Jurkat, Clone E6-1 (cell line): ENCODE measurements around the gene MLANA.
"Not testable (repeated sequence)": the region's sequence is repeated elsewhere in the genome, so short reads cannot be mapped to it uniquely, and the experiment has no call there.

Experiments used
- DNase-seq: peaks from one replicate; pipeline ENCODE4 v3.0.0-alpha.2; 2011; ENCODE audit warnings: low read depth, low spot score
- H3K4me3 ChIP-seq: 2 replicates; pipeline ENCODE4 v1.5.1; 2011; ENCODE audit warnings: mild to moderate bottlenecking, low read length, control low read depth, moderate library complexity

Gene MLANA

GRCh38 chr9:5866685-5867084 is 24.0 kb upstream of the MLANA start:
- no peak for DNase-seq

GRCh38 chr9:5868235-5868634 is 22.5 kb upstream of the MLANA start:
- no peak for DNase-seq
- no peak overlapping the region for H3K4me3 ChIP-seq

More at GRCh38 chr9:5866685-5867084, 24.0 kb upstream of the MLANA start:
- no peak overlapping the region for H3K4me3 ChIP-seq

GRCh38 chr9:5869315-5870019 is 21.2 kb upstream of the MLANA start:
- no peak overlapping the region for H3K4me3 ChIP-seq
- DNase-seq: peak; percentile 23

GRCh38 chr9:5870020-5870339 is 20.7 kb upstream of the MLANA start:
- DNase-seq: no peak
- H3K4me3 ChIP-seq: no peak overlapping the region

GRCh38 chr9:5870691-5871090 is 20.0 kb upstream of the MLANA start:
- H3K4me3 ChIP-seq: no peak overlapping the region
- no peak for DNase-seq

- DNase-seq: no peak
Measured at GRCh38 chr9:5871785-5872184, 18.9 kb upstream of the MLANA start.

GRCh38 chr9:5872511-5872910 is 18.2 kb upstream of the MLANA start:
- no peak overlapping the region for H3K4me3 ChIP-seq
- no peak for DNase-seq

More at GRCh38 chr9:5871785-5872184, 18.9 kb upstream of the MLANA start:
- no peak overlapping the region for H3K4me3 ChIP-seq

- no peak overlapping the region for H3K4me3 ChIP-seq
- DNase-seq: no peak
Measured at GRCh38 chr9:5873439-5873838, 17.2 kb upstream of the MLANA start.

GRCh38 chr9:5874048-5874447 is 16.6 kb upstream of the MLANA start:
- no peak for DNase-seq
- no peak overlapping the region for H3K4me3 ChIP-seq

- no peak for DNase-seq
- no peak overlapping the region for H3K4me3 ChIP-seq
Measured at GRCh38 chr9:5876026-5876425, 14.7 kb upstream of the MLANA start.

GRCh38 chr9:5876711-5877110 is 14.0 kb upstream of the MLANA start:
- DNase-seq: no peak

GRCh38 chr9:5879419-5880181 is 11.1 kb upstream of the MLANA start:
- no peak for DNase-seq
- no peak overlapping the region for H3K4me3 ChIP-seq

More at GRCh38 chr9:5876711-5877110, 14.0 kb upstream of the MLANA start:
- H3K4me3 ChIP-seq: no peak overlapping the region

GRCh38 chr9:5882244-5883012 is 8.3 kb upstream of the MLANA start:
- not testable (repeated sequence) for H3K4me3 ChIP-seq, DNase-seq

- H3K4me3 ChIP-seq: no peak overlapping the region
Measured at GRCh38 chr9:5884191-5884590, 6.5 kb upstream of the MLANA start.

GRCh38 chr9:5886114-5886939 is 4.4 kb upstream of the MLANA start:
- no peak overlapping the region for H3K4me3 ChIP-seq

More at GRCh38 chr9:5884191-5884590, 6.5 kb upstream of the MLANA start:
- no peak for DNase-seq

GRCh38 chr9:5892456-5893133 is 1.9 kb downstream of the MLANA start:
- DNase-seq: no peak
- no peak overlapping the region for H3K4me3 ChIP-seq

More at GRCh38 chr9:5886114-5886939, 4.4 kb upstream of the MLANA start:
- peak; percentile 65 for DNase-seq

GRCh38 chr9:5893134-5893505 is 2.4 kb downstream of the MLANA start:
- H3K4me3 ChIP-seq: no peak overlapping the region
- no peak for DNase-seq

- H3K4me3 ChIP-seq: no peak overlapping the region
- DNase-seq: no peak
Measured at GRCh38 chr9:5893591-5894236, 3.0 kb downstream of the MLANA start.
